Thymus (tissue), 11 donors: ENCODE measurements around the gene ARRDC2. TPM values are rescaled to one million over a fixed set of nuclear protein-coding genes. Genes with fewer than 3 reads are reported as not detected.
"Not testable (repeated sequence)": the region's sequence is repeated elsewhere in the genome, so short reads cannot be mapped to it uniquely, and the experiment has no call there.

Source experiments
- DNase-seq, 9 donors: peaks; one replicate each; pipeline ENCODE4 v3.0.0-alpha.2; 2013; ENCODE audit warnings: low spot score in 9 of 9, low read depth in 6 of 9, missing footprints in 1 of 9
- H3K27ac ChIP-seq, 2 donors: one replicate each; pipeline ENCODE4 v1.5.1; 2013; ENCODE audit warnings: control low read depth in 1 of 2, low read depth in 1 of 2, low read length in 1 of 2, mild to moderate bottlenecking in 1 of 2, moderate library complexity in 1 of 2
- H3K27me3 ChIP-seq, 2 donors: one replicate each; pipeline ENCODE4 v1.5.1; 2013; ENCODE audit warnings: low read length in 1 of 2; ENCODE audit not compliant: control insufficient read depth in 2 of 2, insufficient read depth in 1 of 2
- H3K36me3 ChIP-seq, 2 donors: one replicate each; pipeline ENCODE4 v1.5.1; 2013; ENCODE audit warnings: low read length in 1 of 2, mild to moderate bottlenecking in 1 of 2, moderate library complexity in 1 of 2; ENCODE audit not compliant: control insufficient read depth in 2 of 2, insufficient read depth in 2 of 2
- H3K4me1 ChIP-seq, 2 donors: one replicate each; pipeline ENCODE4 v1.5.1; 2013; ENCODE audit warnings: low read length in 2 of 2; ENCODE audit not compliant: control insufficient read depth in 2 of 2, insufficient read depth in 2 of 2
- H3K4me3 ChIP-seq, 2 donors: one replicate each; pipeline ENCODE4 v1.5.1; 2013; ENCODE audit warnings: low read length in 2 of 2, control low read depth in 1 of 2, mild to moderate bottlenecking in 1 of 2
- H3K9me3 ChIP-seq, 2 donors: one replicate each; pipeline ENCODE4 v1.5.1; 2013; ENCODE audit warnings: low read length in 1 of 2, mild to moderate bottlenecking in 1 of 2; ENCODE audit not compliant: control insufficient read depth in 2 of 2, insufficient read depth in 1 of 2
- WGBS: extraction: QIAGEN DNeasy Blood & Tissue Kit; methylation state at CpG from one replicate; pipeline ENCODE4 v1.1.7; 2013; 5-methylcytosine and 5-hydroxymethylcytosine counted together
- polyA plus RNA-seq: library from polyadenylated mRNA; stranded (reverse); fragments of 200-250 nt; gene quantifications from one replicate; pipeline ENCODE4 v1.2.3, GENCODE V29; 2013
- total RNA-seq: library from RNA; stranded (reverse); fragments of 120-200 nt; gene quantifications from one replicate; pipeline ENCODE4 v1.2.4, GENCODE V29; 2013
- donor health status: healthy.

The ARRDC2 gene
- total and polyA plus RNA-seq, 2 donors = 17.8 to 172 TPM

DNA sequence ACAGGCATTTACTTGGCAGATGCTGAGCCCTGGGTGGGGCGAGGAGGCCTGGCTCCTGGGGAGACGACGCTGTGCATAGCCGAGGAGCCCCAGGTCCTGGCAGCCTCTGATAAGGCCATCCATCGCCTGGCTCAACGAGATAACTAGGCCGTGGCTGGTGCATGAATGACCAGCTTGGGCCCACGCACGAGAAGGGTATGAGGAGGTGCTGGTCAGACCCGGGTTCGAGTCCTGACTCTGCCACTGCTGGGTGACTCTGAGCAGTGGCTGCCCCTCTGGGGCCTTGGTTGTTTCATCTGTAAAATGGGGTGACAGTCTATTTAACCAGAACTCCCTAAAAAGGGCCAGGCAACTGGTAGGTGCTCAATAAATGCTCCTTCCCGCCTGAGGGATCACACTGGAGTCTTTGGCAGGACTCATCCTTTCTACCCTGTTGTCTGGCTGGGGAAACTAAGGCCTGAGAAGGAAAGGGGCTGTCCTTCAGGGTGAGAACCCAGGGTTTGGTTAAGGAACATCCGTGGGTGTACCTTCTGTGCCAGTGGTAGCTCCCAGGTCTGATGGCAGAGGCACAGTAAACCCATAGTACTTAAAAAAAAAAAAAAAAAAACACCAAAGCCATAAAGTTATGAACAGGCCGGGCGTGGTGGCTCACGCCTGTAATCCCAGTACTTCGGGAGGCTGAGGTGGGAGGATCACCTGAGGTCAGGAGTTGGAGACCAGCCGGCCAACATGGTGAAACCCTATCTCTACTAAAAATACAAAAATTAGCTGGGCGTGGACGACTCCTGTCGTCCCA, 8.1 kb upstream of the ARRDC2 start:
- DNase-seq = no peak
- Histone ChIP-seq H3K4me1 (peaks cover 15 to 20% of the 10 kb centered on the region in 2 donors), H3K27me3 (peaks cover 0 to 61% of the 10 kb centered on the region in 2 donors), H3K9me3 (no peaks in the 10 kb centered on the region), H3K27ac (peak overlapping the region in 1 of 2 donors; percentile 92), H3K36me3 (no peaks in the 10 kb centered on the region), H3K4me3 (no peak overlapping the region)
- 93% methylated on average over 21 of the region's 21 CpGs for WGBS

DNA sequence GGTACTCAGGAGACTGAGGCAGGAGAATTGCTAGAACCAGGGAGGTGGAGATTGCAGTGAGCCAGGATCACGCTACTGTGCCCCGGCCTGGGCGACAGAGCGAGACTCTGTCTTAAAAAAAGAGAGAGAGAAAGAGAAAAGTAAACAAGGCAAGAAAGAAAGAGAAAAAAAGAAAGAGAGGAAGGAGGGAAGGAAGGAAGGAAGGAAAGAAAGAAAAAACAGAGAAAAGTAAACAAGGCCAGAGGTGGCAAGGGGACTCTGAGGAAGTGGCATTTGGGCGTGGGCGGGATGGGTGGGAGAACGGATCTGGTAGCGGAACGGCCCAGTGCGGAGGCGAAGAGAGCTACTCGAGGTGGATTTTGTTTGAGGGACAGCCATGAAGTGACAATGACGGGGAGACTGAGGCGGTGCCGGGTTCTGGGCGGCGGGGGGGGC, 7.5 kb upstream of the ARRDC2 start:
- no peaks in the 10 kb centered on the region for H3K36me3 ChIP-seq
- DNase-seq = no peak
- H3K9me3 ChIP-seq = no peaks in the 10 kb centered on the region
- 26% methylated on average over 17 of the region's 17 CpGs for WGBS
- peaks cover 0 to 59% of the 10 kb centered on the region in 2 donors for H3K27me3 ChIP-seq
- H3K27ac ChIP-seq = peak overlapping the region; percentile 17 to 92
- H3K4me1 ChIP-seq = peaks cover 15 to 20% of the 10 kb centered on the region in 2 donors
- peak overlapping the region in 1 of 2 donors; percentile 76 for H3K4me3 ChIP-seq

- Histone ChIP-seq H3K36me3 (no peaks in the 10 kb centered on the region), H3K27me3 (peaks cover 0 to 57% of the 10 kb centered on the region in 2 donors), H3K27ac (peak overlapping the region; percentile 43 to 92), H3K9me3 (no peaks in the 10 kb centered on the region), H3K4me3 (peak overlapping the region; percentile 46 to 76), H3K4me1 (peaks cover 15 to 20% of the 10 kb centered on the region in 2 donors)
- WGBS = under 1% methylated on average over 105 of the region's 105 CpGs
- DNase-seq = peak in 4 of 9 donors; percentile 48 to 84 (median 66)
These were observed 6.8 kb upstream of the ARRDC2 start for GRCh38 chr19:18000915-18001776.

GRCh38 chr19:18001777-18002345, 6.1 kb upstream of the ARRDC2 start:
- Histone ChIP-seq H3K27ac (peak overlapping the region; percentile 43 to 92), H3K27me3 (peaks cover 0 to 51% of the 10 kb centered on the region in 2 donors), H3K9me3 (no peaks in the 10 kb centered on the region), H3K4me3 (peak overlapping the region; percentile 46 to 76), H3K36me3 (no peaks in the 10 kb centered on the region), H3K4me1 (peaks cover 15 to 23% of the 10 kb centered on the region in 2 donors)
- DNase-seq = no peak
- WGBS = 16% methylated on average over 15 of the region's 15 CpGs

GRCh38 chr19:18002347-18002850, 5.6 kb upstream of the ARRDC2 start:
- Histone ChIP-seq H3K27ac (no peak overlapping the region), H3K27me3 (peaks cover 0 to 47% of the 10 kb centered on the region in 2 donors), H3K4me1 (peaks cover 15 to 29% of the 10 kb centered on the region in 2 donors), H3K36me3 (no peaks in the 10 kb centered on the region), H3K4me3 (peak overlapping the region; percentile 46 to 76), H3K9me3 (no peaks in the 10 kb centered on the region)
- 41% methylated on average over 27 of the region's 27 CpGs for WGBS
- no peak for DNase-seq

- H3K4me1 ChIP-seq = peaks cover 22 to 43% of the 10 kb centered on the region in 2 donors
- peaks cover 0 to 23% of the 10 kb centered on the region in 2 donors for H3K27me3 ChIP-seq
- not testable (repeated sequence) for H3K9me3 ChIP-seq, DNase-seq, H3K27ac ChIP-seq, H3K4me3 ChIP-seq
- H3K36me3 ChIP-seq = peaks cover 20 to 21% of the 10 kb centered on the region in 2 donors
- WGBS = 98% methylated on average over 34 of the region's 35 CpGs
These were observed 2.2 kb upstream of the ARRDC2 start for GRCh38 chr19:18005750-18006149.

GRCh38 chr19:18007044-18007916, 690 bp upstream of the ARRDC2 start:
- 7% methylated on average over 46 of the region's 46 CpGs for whole genome bisulfite sequencing
- H3K9me3 ChIP-seq = peaks cover 2 to 7% of the 10 kb centered on the region in 2 donors
- H3K4me3 ChIP-seq = peak overlapping the region; percentile 57 to 72
- peak in 5 of 9 donors; percentile 65 to 90 (median 85) for DNase-seq
- peak overlapping the region; percentile 89 to 92 for H3K27ac ChIP-seq
- H3K4me1 ChIP-seq = peaks cover 14 to 34% of the 10 kb centered on the region in 2 donors
- H3K36me3 ChIP-seq = peaks cover 29 to 30% of the 10 kb centered on the region in 2 donors
- peaks cover 0 to 8% of the 10 kb centered on the region in 2 donors for H3K27me3 ChIP-seq

DNA sequence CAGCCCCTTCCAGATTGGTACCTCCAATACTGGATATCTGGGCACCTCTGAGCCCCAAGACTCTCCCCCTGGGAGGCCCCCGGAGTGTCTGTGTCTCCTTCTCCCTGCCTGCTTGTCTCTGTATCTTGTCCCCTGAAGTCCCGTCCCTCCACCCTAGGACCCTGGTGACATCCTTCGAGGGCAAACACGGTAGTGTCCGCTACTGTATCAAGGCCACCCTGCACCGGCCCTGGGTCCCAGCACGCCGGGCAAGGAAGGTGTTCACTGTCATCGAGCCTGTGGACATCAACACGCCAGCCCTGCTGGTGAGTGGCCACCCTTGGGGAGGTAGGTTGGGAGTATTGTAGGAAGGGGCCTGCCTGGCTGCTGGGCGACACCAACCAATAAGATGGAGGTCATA, 844 bp downstream of the ARRDC2 start:
- H3K27ac ChIP-seq = peak overlapping the region; percentile 38 to 46
- H3K4me1 ChIP-seq = peaks cover 14 to 39% of the 10 kb centered on the region in 2 donors
- no peak for DNase-seq
- H3K27me3 ChIP-seq = no peaks in the 10 kb centered on the region
- H3K4me3 ChIP-seq = peak overlapping the region; percentile 57 to 72
- peaks cover 43 to 46% of the 10 kb centered on the region in 2 donors for H3K36me3 ChIP-seq
- peaks cover 2 to 7% of the 10 kb centered on the region in 2 donors for H3K9me3 ChIP-seq
- 96% methylated on average over 11 of the region's 11 CpGs for WGBS
